ENCODE results near the gene CCDC60.
A peak's percentile ranks its signal among the peaks of the same experiment; 100 is the strongest.

The CCDC60 gene

DNA sequence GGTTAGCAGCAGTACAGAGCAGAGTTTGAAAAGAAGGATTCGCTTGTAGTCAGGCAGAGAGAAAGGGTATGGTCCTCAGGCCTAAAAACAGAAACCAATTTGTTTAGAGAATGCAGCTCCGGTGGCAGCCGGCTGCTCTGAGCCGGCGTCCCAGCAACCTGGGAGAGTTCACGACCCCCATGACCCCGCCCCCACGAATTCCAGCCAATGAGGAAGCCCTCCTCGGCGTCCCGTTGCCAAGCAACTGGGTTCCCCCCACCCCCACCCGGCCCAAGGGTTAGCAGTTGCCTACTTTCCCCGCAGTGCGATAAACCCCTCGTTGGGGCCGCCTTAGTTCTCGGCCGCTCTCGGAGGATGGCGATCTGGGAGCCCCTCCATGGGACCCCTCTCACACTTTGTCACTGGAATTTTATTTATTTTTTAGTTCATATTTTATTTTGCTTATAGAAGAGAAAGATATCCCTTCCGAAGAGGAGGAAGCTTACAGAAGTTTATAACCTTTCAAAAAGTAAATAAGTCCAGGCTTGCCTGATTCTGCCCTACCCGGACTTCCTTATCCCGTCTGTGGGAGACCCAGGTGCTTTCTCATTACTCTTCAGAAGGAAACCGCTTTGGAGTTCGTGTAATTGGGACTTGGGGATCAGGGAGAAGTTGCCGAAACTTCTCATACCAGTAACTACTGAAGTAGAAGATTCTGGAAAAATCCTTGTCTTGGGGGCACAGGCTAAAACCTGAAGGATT is at the start of gene CCDC60:
TSS of gene CCDC60 (plus strand) at position 300 of the 741 bp plus-strand sequence. CDS start 448 bp downstream, outside the sequence.
- H3K36me3 ChIP-seq (ENCODE audit: control insufficient read depth, insufficient read depth, low read length): no peaks in the 10 kb centered on the region
- peaks cover 76% of the 10 kb centered on the region for H3K27me3 ChIP-seq (ENCODE audit: control insufficient read depth, insufficient read depth, low read length)
- H3K4me1 ChIP-seq (ENCODE audit: control insufficient read depth, insufficient read depth, low read length): peaks cover 2% of the 10 kb centered on the region
- no peaks in the 10 kb centered on the region for H3K9me3 ChIP-seq (ENCODE audit: control insufficient read depth, insufficient read depth, low read length)
- no peak within 1 kb of the TSS for H3K9ac ChIP-seq (ENCODE audit: low read depth, low read length)
- peak within 1 kb of the TSS; percentile 31 for H3K4me3 ChIP-seq (ENCODE audit: low read depth, low read length)

- H3K4me3 ChIP-seq (ENCODE audit: low read depth, low read length): no peak overlapping the region
- H3K4me1 ChIP-seq (ENCODE audit: control insufficient read depth, insufficient read depth, low read length): no peaks in the 10 kb centered on the region
- H3K9ac ChIP-seq (ENCODE audit: low read depth, low read length): no peak overlapping the region
- H3K36me3 ChIP-seq (ENCODE audit: control insufficient read depth, insufficient read depth, low read length): no peaks in the 10 kb centered on the region
- no peaks in the 10 kb centered on the region for H3K27me3 ChIP-seq (ENCODE audit: control insufficient read depth, insufficient read depth, low read length)
- no peaks in the 10 kb centered on the region for H3K9me3 ChIP-seq (ENCODE audit: control insufficient read depth, insufficient read depth, low read length)
These were observed 46.0 kb upstream of the CCDC60 start for GRCh38 chr12:119288576-119288975.

- H3K9me3 ChIP-seq (ENCODE audit: control insufficient read depth, insufficient read depth, low read length): no peaks in the 10 kb centered on the region
- H3K4me1 ChIP-seq (ENCODE audit: control insufficient read depth, insufficient read depth, low read length): no peaks in the 10 kb centered on the region
- no peaks in the 10 kb centered on the region for H3K36me3 ChIP-seq (ENCODE audit: control insufficient read depth, insufficient read depth, low read length)
- no peak overlapping the region for H3K9ac ChIP-seq (ENCODE audit: low read depth, low read length)
- no peak overlapping the region for H3K4me3 ChIP-seq (ENCODE audit: low read depth, low read length)
- peaks cover 3% of the 10 kb centered on the region for H3K27me3 ChIP-seq (ENCODE audit: control insufficient read depth, insufficient read depth, low read length)
These were observed 41.5 kb upstream of the CCDC60 start for GRCh38 chr12:119292893-119293630.

DNA sequence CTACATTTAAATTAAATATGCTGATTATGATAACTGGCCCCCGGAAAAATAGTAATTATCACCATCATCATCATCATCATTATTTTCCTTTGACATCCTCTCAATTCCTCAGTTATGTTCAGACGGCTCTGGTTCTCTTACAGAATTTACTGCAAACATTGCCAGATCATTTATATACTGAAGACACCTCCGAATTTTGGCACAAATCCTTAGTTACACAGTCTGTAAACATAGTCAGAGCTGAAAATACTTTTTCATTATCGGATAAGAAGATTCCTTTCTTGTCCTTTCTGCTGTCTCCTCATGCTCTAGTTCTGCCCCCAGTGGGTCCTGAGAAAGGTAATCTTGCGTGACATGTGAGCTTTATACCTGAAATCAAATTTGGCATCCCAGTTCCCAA is 40.3 kb upstream of the CCDC60 start:
- Histone ChIP-seq H3K4me3 (ENCODE audit: low read depth, low read length) (no peak overlapping the region), H3K9ac (ENCODE audit: low read depth, low read length) (no peak overlapping the region), H3K36me3 (ENCODE audit: control insufficient read depth, insufficient read depth, low read length) (no peaks in the 10 kb centered on the region), H3K9me3 (ENCODE audit: control insufficient read depth, insufficient read depth, low read length) (no peaks in the 10 kb centered on the region), H3K4me1 (ENCODE audit: control insufficient read depth, insufficient read depth, low read length) (no peaks in the 10 kb centered on the region), H3K27me3 (ENCODE audit: control insufficient read depth, insufficient read depth, low read length) (peaks cover 3% of the 10 kb centered on the region)

- no peak overlapping the region for H3K9ac ChIP-seq (ENCODE audit: low read depth, low read length)
- peaks cover 3% of the 10 kb centered on the region for H3K27me3 ChIP-seq (ENCODE audit: control insufficient read depth, insufficient read depth, low read length)
- no peaks in the 10 kb centered on the region for H3K9me3 ChIP-seq (ENCODE audit: control insufficient read depth, insufficient read depth, low read length)
- H3K36me3 ChIP-seq (ENCODE audit: control insufficient read depth, insufficient read depth, low read length): no peaks in the 10 kb centered on the region
- no peak overlapping the region for H3K4me3 ChIP-seq (ENCODE audit: low read depth, low read length)
- H3K4me1 ChIP-seq (ENCODE audit: control insufficient read depth, insufficient read depth, low read length): no peaks in the 10 kb centered on the region
These were observed 38.0 kb upstream of the CCDC60 start for GRCh38 chr12:119296535-119296934.

DNA sequence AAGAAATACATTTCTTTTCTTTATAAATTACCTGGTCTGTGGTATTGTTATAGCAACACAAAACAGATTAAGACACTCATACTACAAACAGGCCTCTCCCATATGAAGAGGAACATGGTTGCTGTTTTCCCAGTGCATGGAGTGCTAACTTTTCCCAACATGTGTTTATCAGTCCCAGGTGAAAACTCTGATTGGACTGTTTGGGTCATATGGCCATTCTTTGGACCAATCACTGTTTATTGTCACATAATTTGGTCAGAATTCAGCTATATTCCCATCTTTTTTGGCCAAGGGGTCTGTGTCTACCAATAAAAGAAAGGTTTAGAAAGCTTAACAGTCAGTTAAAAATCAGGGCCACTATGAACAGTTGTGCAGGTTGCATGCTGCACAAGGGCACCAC is 35.4 kb upstream of the CCDC60 start:
- Histone ChIP-seq H3K4me1 (ENCODE audit: control insufficient read depth, insufficient read depth, low read length) (no peaks in the 10 kb centered on the region), H3K36me3 (ENCODE audit: control insufficient read depth, insufficient read depth, low read length) (no peaks in the 10 kb centered on the region), H3K4me3 (ENCODE audit: low read depth, low read length) (no peak overlapping the region), H3K27me3 (ENCODE audit: control insufficient read depth, insufficient read depth, low read length) (peaks cover 3% of the 10 kb centered on the region), H3K9ac (ENCODE audit: low read depth, low read length) (no peak overlapping the region), H3K9me3 (ENCODE audit: control insufficient read depth, insufficient read depth, low read length) (no peaks in the 10 kb centered on the region)

- Histone ChIP-seq H3K36me3 (ENCODE audit: control insufficient read depth, insufficient read depth, low read length) (no peaks in the 10 kb centered on the region), H3K27me3 (ENCODE audit: control insufficient read depth, insufficient read depth, low read length) (peaks cover 2% of the 10 kb centered on the region), H3K4me3 (ENCODE audit: low read depth, low read length) (no peak overlapping the region), H3K9ac (ENCODE audit: low read depth, low read length) (no peak overlapping the region), H3K9me3 (ENCODE audit: control insufficient read depth, insufficient read depth, low read length) (no peaks in the 10 kb centered on the region), H3K4me1 (ENCODE audit: control insufficient read depth, insufficient read depth, low read length) (no peaks in the 10 kb centered on the region)
These were observed 33.1 kb upstream of the CCDC60 start for GRCh38 chr12:119301379-119301778.

GRCh38 chr12:119302451-119303080 is 32.0 kb upstream of the CCDC60 start:
- H3K9me3 ChIP-seq (ENCODE audit: control insufficient read depth, insufficient read depth, low read length): no peaks in the 10 kb centered on the region
- no peaks in the 10 kb centered on the region for H3K36me3 ChIP-seq (ENCODE audit: control insufficient read depth, insufficient read depth, low read length)
- no peak overlapping the region for H3K4me3 ChIP-seq (ENCODE audit: low read depth, low read length)
- H3K4me1 ChIP-seq (ENCODE audit: control insufficient read depth, insufficient read depth, low read length): no peaks in the 10 kb centered on the region
- H3K9ac ChIP-seq (ENCODE audit: low read depth, low read length): no peak overlapping the region
- peaks cover 2% of the 10 kb centered on the region for H3K27me3 ChIP-seq (ENCODE audit: control insufficient read depth, insufficient read depth, low read length)

DNA sequence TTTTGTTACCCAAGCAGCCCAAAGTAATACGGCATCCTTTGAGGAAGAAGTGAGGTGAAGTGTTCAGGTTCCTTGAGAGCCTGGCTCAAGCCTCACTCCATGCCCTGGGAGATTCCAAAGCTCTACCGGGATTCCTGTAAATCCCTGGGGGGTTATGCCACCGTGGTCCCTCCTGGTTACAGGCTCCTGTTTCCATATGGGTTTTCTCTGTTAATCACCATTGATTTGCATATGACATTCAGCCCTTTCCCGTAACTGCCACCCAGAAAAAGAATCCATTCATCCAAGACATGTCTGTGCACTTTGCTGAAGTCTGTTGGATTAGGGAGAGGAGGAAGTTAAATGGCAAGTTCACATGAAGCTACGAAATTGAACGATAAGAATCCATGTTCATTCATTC is 27.9 kb upstream of the CCDC60 start:
- peaks cover 2% of the 10 kb centered on the region for H3K27me3 ChIP-seq (ENCODE audit: control insufficient read depth, insufficient read depth, low read length)

GRCh38 chr12:119307747-119308146 is 26.8 kb upstream of the CCDC60 start:
- Histone ChIP-seq H3K9ac (ENCODE audit: low read depth, low read length) (no peak overlapping the region), H3K4me1 (ENCODE audit: control insufficient read depth, insufficient read depth, low read length) (no peaks in the 10 kb centered on the region), H3K4me3 (ENCODE audit: low read depth, low read length) (no peak overlapping the region), H3K27me3 (ENCODE audit: control insufficient read depth, insufficient read depth, low read length) (peaks cover 2% of the 10 kb centered on the region), H3K9me3 (ENCODE audit: control insufficient read depth, insufficient read depth, low read length) (no peaks in the 10 kb centered on the region), H3K36me3 (ENCODE audit: control insufficient read depth, insufficient read depth, low read length) (no peaks in the 10 kb centered on the region)

More for the DNA sequence above, 27.9 kb upstream of the CCDC60 start:
- Histone ChIP-seq H3K36me3 (ENCODE audit: control insufficient read depth, insufficient read depth, low read length) (no peaks in the 10 kb centered on the region), H3K4me1 (ENCODE audit: control insufficient read depth, insufficient read depth, low read length) (no peaks in the 10 kb centered on the region), H3K9me3 (ENCODE audit: control insufficient read depth, insufficient read depth, low read length) (no peaks in the 10 kb centered on the region), H3K4me3 (ENCODE audit: low read depth, low read length) (no peak overlapping the region), H3K9ac (ENCODE audit: low read depth, low read length) (no peak overlapping the region)

DNA sequence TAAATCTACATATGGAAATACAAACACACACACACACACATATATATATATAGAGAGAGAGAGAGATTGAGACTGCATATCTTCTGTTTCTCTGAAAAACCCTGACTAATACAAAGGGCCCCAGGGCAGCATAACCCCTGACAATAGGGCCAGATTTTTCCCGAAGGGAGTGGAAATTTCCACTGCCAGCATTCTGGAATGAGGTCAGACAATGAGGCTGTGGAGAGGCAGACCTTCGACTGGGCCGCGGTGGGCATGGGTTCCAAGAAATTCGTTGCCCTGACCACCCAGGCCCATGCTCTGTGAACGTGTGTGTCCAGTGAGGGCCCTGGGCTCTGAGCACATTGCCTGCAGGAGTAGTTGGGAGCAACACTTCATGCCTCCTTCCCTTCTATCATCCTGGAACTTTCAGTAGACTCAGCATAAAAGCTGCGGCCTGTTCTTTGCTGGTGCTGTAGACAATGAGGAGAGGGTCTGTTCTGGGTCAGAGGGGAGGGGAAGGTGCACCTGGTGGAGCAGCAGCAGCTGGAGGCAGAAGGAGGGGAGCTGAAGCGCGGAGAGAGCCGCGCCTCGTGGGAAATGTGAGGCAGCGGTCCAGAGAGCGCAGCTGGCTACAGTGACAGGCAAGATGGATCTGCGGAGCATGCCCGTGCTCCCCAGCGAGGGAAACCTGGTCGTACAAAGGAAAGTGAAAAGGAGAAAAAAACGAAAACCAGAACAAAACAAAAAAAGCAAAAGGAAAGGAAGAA is 25.6 kb upstream of the CCDC60 start:
- Histone ChIP-seq H3K9ac (ENCODE audit: low read depth, low read length) (no peak overlapping the region), H3K27me3 (ENCODE audit: control insufficient read depth, insufficient read depth, low read length) (peaks cover 2% of the 10 kb centered on the region), H3K4me1 (ENCODE audit: control insufficient read depth, insufficient read depth, low read length) (no peaks in the 10 kb centered on the region), H3K4me3 (ENCODE audit: low read depth, low read length) (no peak overlapping the region), H3K9me3 (ENCODE audit: control insufficient read depth, insufficient read depth, low read length) (no peaks in the 10 kb centered on the region), H3K36me3 (ENCODE audit: control insufficient read depth, insufficient read depth, low read length) (no peaks in the 10 kb centered on the region)

Data from iPS-15b (cell line).